Urinary bladder (tissue), 4 donors: ENCODE results near the gene DNASE1L2. TPM values are rescaled to one million over a fixed set of nuclear protein-coding genes. Genes with fewer than 3 reads are reported as not detected.

Experiments used
- DNase-seq: peaks from one replicate; pipeline ENCODE4 v3.0.0-alpha.2; 2015; ENCODE audit errors: extremely low spot score
- H3K27ac ChIP-seq: one replicate; pipeline ENCODE4 v1.5.1; 2013; ENCODE audit warnings: low read depth, mild to moderate bottlenecking, moderate library complexity
- H3K36me3 ChIP-seq: one replicate; pipeline ENCODE4 v1.6.1; 2013; ENCODE audit warnings: mild to moderate bottlenecking, moderate library complexity; ENCODE audit not compliant: insufficient read depth
- H3K4me1 ChIP-seq: one replicate; pipeline ENCODE4 v1.6.1; 2013; ENCODE audit warnings: mild to moderate bottlenecking, moderate library complexity; ENCODE audit not compliant: insufficient read depth
- H3K4me3 ChIP-seq: one replicate; pipeline ENCODE4 v1.5.1; 2013; ENCODE audit warnings: low read depth, low read length
- WGBS: extraction: QIAGEN DNeasy Blood & Tissue Kit; methylation state at CpG from one replicate; pipeline ENCODE4 v1.1.7; 2013; 5-methylcytosine and 5-hydroxymethylcytosine counted together
- polyA plus RNA-seq: library from polyadenylated mRNA; stranded (reverse); fragments of 200-250 nt; gene quantifications from one replicate; pipeline ENCODE4 v1.2.3, GENCODE V29; 2013
- total RNA-seq: library from RNA; depleted of rRNA; stranded (reverse); fragments of >200 nt; gene quantifications from one replicate; pipeline ENCODE4 v1.2.3, GENCODE V29; 2014
- donor health status: healthy with polysubstance abuse.
- donor health status: healthy.

The DNASE1L2 gene
- total and polyA plus RNA-seq, 2 donors = 0.74 to 0.77 TPM

- no peak overlapping the region for H3K27ac ChIP-seq
- no peak for DNase-seq
- no peaks in the 10 kb centered on the region for H3K36me3 ChIP-seq
- H3K4me1 ChIP-seq = no peaks in the 10 kb centered on the region
- 86% methylated on average over 26 of the region's 26 CpGs for WGBS
- no peak overlapping the region for H3K4me3 ChIP-seq
Observed at GRCh38 chr16:2278956-2279800, 42.9 kb downstream of the DNASE1L2 start.

- Histone ChIP-seq H3K36me3 (no peaks in the 10 kb centered on the region), H3K4me1 (no peaks in the 10 kb centered on the region), H3K27ac (no peak overlapping the region), H3K4me3 (no peak overlapping the region)
- WGBS = 89% methylated on average over 8 of the region's 8 CpGs
- DNase-seq = no peak
Observed at GRCh38 chr16:2280461-2280860, 44.2 kb downstream of the DNASE1L2 start.

- DNase-seq = no peak
- Histone ChIP-seq H3K4me3 (no peak overlapping the region), H3K4me1 (no peaks in the 10 kb centered on the region), H3K36me3 (no peaks in the 10 kb centered on the region), H3K27ac (no peak overlapping the region)
- 74% methylated on average over 24 of the region's 24 CpGs for WGBS
Observed at GRCh38 chr16:2280981-2281542, 44.8 kb downstream of the DNASE1L2 start.

GRCh38 chr16:2282262-2282661 is 46.0 kb downstream of the DNASE1L2 start:
- no peaks in the 10 kb centered on the region for H3K4me1 ChIP-seq
- H3K4me3 ChIP-seq = no peak overlapping the region
- no peaks in the 10 kb centered on the region for H3K36me3 ChIP-seq
- H3K27ac ChIP-seq = no peak overlapping the region
- DNase-seq = no peak
- WGBS = 64% methylated on average over 5 of the region's 5 CpGs

- no peaks in the 10 kb centered on the region for H3K36me3 ChIP-seq
- no peak for DNase-seq
- 79% methylated on average over 26 of the region's 26 CpGs for WGBS
- no peaks in the 10 kb centered on the region for H3K4me1 ChIP-seq
- no peak overlapping the region for H3K27ac ChIP-seq
- no peak overlapping the region for H3K4me3 ChIP-seq
Observed at GRCh38 chr16:2282866-2283555, 46.8 kb downstream of the DNASE1L2 start.

GRCh38 chr16:2284001-2284770 is 47.9 kb downstream of the DNASE1L2 start:
- no peak for DNase-seq
- Histone ChIP-seq H3K4me1 (no peaks in the 10 kb centered on the region), H3K27ac (no peak overlapping the region), H3K4me3 (no peak overlapping the region), H3K36me3 (no peaks in the 10 kb centered on the region)
- 82% methylated on average over 37 of the region's 37 CpGs for WGBS

GRCh38 chr16:2284797-2285576 is 48.7 kb downstream of the DNASE1L2 start:
- Histone ChIP-seq H3K4me1 (no peaks in the 10 kb centered on the region), H3K4me3 (no peak overlapping the region), H3K36me3 (no peaks in the 10 kb centered on the region), H3K27ac (no peak overlapping the region)
- WGBS = 86% methylated on average over 35 of the region's 35 CpGs
- no peak for DNase-seq

GRCh38 chr16:2285731-2286191 is 49.5 kb downstream of the DNASE1L2 start:
- WGBS = 71% methylated on average over 13 of the region's 13 CpGs

GRCh38 chr16:2286550-2286949 is 50.3 kb downstream of the DNASE1L2 start:
- H3K4me1 ChIP-seq = no peaks in the 10 kb centered on the region
- WGBS = 87% methylated on average over 17 of the region's 17 CpGs
- H3K36me3 ChIP-seq = no peaks in the 10 kb centered on the region
- DNase-seq = no peak
- H3K27ac ChIP-seq = no peak overlapping the region
- H3K4me3 ChIP-seq = no peak overlapping the region

More at GRCh38 chr16:2285731-2286191, 49.5 kb downstream of the DNASE1L2 start:
- Histone ChIP-seq H3K4me1 (no peaks in the 10 kb centered on the region), H3K36me3 (no peaks in the 10 kb centered on the region), H3K27ac (no peak overlapping the region), H3K4me3 (no peak overlapping the region)
- no peak for DNase-seq

GRCh38 chr16:2287916-2288547 is 51.8 kb downstream of the DNASE1L2 start:
- H3K36me3 ChIP-seq = no peaks in the 10 kb centered on the region
- 83% methylated on average over 35 of the region's 35 CpGs for WGBS
- H3K4me3 ChIP-seq = no peak overlapping the region
- DNase-seq = no peak
- no peak overlapping the region for H3K27ac ChIP-seq
- H3K4me1 ChIP-seq = no peaks in the 10 kb centered on the region
